MM.1S (cell line): Measurements from ENCODE around the gene ECHDC3.

Source experiments
- CTCF ChIP-seq: fragments of 300-600 bp; sonication (generic); IDR thresholded peaks from 2 replicates; pipeline ENCODE4 v1.5.1; 2016; ENCODE audit warnings: antibody characterized with exemption, low read length, mixed read lengths
- EZH2 ChIP-seq: fragments of 300-600 bp; sonication (generic); optimal IDR thresholded peaks from 2 replicates; pipeline ENCODE3; 2017; ENCODE audit warnings: low read depth, mild to moderate bottlenecking, antibody characterized with exemption, low read length, mixed read lengths

- TF ChIP-seq CTCF (no peak), EZH2 (no peak)
Measured at GRCh38 chr10:11773761-11774441, 31.7 kb downstream of the ECHDC3 start.
